NCI-H2029 (cell line): ENCODE results near the gene PIEZO2.

Experiments
- DNase-seq: peaks from one replicate; lab custom pipeline; 2025; lab: John Stamatoyannopoulos, UW

The PIEZO2 gene

DNA sequence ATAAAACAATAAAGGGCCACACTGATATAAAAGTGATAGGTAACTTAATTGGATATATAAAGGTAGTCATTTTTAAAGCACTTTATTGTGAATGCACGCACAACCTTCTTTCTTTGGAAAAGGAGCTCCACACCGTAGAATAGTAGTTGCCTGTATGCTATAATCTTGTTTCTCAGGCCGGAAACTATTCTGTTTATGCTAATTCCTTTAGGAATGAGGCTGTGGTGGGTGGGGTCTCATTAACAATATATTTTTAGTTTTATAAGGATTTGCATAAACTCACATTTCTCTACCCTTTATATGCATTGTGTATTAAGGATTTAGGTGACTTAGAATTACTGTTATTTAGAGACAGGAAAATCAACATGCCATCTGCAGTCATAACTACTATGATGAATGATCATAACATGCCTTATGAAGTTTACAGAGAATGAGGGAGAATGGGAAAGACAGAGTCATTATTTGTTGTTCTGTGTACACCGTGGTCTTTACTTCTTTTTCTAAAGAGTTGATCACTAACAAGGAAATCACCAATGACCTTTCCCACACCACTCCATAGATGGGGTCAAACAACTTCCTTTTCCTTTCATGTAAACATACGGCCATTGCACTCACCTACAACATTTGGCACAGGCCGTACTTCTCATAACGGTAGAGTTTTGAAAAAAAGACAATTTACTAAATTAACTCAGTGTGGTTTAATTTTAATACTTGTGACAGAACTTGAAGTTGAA is 84.5 kb downstream of the PIEZO2 start:
- DNase-seq = no peak

DNA sequence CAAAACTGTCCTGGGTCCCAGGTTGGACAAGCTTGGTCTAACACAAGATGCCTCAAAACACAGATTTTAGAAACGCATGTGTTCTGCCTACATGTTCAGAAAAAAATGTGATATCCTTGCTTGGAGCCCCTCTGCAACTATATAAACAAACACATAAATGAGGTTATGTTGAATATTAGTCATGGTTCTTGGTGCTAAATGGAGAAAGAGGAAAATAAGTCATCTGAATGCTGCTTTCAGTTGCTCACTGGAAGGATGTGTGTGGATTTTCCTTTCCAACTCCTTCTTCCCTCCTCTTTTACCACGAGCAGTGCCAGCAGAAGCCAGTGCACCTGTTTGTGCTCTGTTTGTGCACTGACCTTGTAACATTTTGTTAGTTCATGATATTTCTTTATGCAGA is 85.3 kb downstream of the PIEZO2 start:
- DNase-seq = no peak

DNA sequence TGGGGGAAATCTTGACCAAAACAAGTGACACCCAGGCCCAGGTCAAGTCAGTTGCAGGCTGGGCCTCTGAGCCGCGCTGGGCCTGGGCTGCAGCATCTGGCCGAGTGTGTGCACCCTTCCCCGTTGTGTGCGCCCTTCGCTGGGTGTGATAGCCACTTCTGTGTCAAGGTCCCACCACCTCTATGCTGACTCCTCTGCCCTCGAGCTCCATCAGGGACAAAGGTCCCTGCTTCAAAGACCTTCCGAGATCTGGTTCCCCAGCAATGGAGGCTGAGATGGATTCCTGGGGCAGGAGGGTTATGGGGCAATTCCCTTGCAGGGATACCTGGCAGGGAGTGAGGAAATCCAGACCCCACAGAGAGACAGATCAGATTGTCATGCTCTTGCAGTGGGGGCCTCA is 93.6 kb downstream of the PIEZO2 start:
- DNase-seq = no peak

DNA sequence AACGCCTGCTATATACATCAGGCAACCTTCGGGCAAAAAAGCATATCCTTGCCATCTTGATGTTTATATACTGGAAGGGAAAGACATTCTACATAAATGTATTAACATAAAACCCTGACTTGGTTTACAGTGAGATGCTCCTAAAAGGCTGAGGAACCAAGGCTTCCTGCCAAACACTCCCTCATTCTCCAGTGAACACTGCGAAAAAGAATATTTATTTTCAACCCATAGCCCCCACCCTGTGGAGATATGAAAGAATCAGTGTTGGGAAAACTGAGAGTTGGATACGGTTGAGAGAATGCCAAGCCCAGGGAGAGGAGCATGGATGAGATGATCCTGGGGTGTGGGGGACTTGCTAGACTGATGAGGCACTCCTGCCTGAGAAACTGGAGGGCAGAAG is 94.9 kb downstream of the PIEZO2 start:
- DNase-seq = no peak

DNA sequence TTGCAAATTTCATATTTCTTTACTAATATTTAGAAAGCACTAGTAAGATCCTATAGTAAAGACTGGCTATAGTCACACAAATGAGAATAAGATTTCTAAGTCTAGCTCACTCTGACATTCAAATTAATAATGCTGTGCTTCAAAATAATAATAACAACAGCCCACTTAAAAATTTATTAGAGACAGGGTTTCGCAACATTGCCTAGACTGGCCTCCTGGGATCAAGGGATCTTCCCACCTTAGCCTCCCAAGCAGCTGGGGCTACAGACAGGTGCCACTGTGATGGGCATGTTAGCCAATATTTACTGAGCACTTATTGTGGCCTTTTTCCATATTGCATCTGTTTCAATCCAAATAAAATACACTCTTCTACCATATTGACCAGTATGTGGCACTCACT is 96.1 kb downstream of the PIEZO2 start:
- peak; percentile 37 for DNase-seq

DNA sequence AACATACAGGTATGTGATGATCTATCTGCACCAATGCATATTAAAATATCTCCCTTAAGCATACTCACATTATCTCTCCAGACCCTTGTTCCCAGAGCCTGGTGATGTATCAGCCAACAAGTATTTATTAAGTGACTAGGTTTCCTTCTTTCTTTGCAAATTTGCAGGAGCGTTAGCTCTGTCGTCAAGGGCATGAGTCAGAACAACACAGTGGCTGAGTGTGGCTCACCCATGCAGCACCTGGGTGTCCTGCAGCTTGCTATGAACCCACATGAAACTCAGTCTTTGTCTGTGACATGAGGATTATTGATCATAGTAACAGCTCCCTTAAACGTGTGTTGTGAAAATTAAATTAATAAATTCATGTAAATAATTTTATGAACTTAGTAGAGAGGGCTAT is 96.6 kb downstream of the PIEZO2 start:
- no peak for DNase-seq

DNA sequence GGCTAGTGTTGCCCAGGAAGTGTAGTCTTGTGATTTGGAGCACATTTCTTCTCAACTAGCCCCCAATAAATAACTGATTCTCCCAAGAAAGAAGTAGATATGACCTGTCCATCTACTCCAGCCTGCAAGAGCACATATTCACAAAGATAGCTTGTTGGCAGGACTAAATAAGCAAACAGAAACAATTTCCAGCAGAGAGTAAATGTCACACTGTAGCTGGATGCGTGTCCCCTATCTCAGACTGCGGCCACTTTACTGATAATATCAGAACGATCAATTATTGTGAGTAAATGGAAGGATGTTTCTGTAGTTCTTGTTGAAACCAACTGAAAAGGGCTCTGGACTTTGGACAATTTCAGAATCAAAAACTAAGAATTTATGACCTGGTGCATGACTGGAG is 97.9 kb downstream of the PIEZO2 start:
- DNase-seq = no peak

DNA sequence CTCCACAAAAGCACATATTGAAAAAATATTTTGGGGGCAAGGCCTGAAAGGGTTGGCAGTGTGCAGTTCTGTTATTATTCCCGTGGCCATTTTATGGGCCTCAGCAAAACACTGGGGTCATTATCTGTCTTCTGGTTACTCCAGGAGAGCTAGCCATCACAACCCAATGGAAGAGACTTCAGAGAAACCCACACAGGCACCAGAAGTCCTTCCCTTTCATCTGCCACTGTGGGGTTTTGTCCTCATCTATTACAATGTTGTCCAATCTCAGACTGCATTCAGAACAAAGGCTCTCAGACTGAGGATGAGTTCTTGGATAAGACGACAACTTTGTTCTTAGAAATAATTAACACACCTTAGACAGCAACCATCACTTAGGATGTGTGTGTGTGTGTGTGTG is 98.4 kb downstream of the PIEZO2 start:
- no peak for DNase-seq

DNA sequence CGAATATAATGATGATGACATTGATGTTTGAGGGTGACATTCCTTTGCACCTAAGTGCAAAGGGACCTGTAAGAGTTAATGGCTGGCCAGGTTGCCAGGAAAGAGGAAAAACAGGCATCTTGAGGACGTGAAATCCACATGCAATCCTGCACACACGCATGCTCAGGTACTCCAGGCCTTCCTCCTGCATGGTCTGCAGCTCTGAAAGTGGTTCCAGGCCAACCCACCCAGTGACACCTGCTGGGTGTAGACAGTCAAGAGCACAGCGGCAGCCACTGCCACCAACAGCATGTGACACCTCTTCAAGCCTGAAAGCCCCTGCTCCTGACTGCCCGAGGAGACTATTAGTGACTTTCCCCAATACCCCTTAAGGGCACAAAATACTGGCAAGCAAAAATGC is 101.6 kb downstream of the PIEZO2 start:
- no peak for DNase-seq

DNA sequence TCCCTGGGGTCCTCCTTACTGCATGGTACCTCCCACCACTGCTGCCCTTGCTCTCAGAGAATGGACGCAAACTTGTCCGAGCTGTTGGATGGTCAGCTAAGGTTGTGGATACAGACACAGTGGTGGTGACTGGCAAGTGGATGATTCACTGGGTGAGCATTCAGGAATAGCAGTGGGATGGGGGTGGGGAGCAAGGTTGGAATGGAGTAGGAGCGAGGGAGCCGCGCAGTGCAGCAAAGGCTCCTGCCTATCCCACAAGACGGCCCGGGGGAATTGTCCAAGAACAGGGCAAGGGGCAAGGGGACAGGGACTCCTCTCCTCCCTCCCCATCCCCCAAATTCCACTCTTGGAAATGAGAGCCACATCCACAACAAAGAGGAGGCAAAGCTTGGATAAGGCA is 102.2 kb downstream of the PIEZO2 start:
- no peak for DNase-seq

DNA sequence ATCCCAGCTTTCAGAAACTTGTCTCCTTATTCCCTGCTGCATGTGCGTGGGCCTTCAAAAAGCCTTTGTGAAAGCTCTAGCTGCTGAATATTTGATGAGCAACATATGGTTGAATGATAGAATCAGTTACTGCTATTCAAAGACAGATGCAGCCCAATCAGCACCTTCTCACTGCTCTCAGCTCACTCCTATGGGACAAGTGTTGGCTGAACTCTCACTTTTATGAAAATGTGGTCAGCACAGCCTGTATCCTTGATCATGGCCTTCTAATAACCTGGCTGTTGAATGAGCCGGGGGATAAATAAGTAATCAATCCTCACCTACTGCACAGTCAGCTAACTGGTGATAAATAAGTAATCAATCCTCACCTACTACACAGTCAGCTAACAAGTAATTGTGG is 103.2 kb downstream of the PIEZO2 start:
- no peak for DNase-seq

DNA sequence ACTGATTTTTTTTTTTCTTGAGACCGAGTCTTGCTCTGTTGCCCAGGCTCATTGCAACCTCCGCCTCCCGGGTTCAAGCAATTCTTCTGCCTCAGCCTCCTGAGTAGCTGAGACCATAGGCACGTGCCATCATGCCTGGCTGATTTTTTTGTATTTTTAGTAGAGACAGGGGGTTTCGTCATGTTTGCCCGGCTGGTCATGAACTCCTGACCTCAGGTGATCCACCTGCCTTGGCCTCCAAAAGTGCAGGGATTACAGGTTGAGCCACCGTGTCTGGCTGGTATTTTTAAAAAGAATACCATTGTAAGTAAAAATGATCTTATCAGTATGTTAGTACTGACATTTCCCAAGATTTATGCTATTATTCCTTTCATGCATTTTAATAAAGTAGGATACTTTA is 105.7 kb downstream of the PIEZO2 start:
- DNase-seq = no peak

DNA sequence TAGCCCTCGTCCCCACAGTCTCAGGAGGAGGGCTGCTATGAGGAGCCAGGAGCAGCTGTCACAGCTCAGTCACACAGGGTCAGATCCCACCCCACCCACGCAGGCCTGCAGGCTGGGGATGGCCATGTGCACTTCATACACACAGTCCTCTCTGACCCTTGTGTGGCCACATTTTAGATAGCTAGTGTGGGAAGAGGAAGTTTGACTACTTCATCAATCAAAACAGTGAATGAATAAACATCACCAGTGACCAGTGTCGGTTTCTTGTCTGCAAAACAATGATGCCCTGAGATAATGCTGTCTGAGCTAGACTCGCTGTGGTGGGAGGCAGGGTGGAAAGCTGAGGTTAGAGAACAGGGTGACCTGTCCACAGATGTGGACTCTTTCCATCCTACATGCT is 107.1 kb downstream of the PIEZO2 start:
- no peak for DNase-seq

DNA sequence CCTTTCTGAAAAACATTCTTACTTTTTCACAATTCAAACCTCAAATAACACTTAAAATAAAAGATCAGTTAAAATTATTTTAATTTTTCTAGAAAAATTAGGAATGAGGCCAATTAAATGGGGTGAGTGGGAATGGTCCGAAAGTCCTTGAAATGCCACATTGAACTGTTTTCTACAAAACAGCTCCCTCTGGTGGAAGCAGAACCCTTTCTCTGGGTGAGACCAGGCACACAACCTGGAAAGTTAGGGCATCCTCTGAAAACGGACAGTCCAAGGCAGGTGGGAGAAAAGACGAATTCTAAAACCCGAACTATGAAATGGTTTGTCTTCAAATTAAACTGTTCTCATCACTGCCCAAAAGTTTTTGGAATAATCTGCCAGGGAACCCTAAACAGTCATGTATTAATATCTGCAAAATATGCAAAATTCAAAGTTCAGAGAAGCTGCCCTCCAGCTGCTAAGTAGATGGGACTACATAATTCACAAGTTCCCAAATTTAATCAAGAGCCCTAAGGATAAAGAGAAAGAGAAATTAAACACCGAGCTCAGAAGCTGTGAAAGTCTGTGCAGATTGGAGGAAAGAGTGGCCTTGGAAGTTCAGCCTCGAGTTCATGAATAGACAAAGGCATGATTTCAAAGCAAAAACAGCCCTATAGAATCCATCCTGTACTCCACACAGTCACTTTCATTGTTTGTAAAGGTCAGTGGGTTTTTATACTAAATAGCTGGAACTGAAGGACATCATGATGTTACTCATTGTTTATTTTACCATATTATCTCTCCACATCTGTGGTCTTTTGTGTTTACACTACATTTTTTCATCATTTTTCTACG is 108.3 kb downstream of the PIEZO2 start:
- DNase-seq = no peak

DNA sequence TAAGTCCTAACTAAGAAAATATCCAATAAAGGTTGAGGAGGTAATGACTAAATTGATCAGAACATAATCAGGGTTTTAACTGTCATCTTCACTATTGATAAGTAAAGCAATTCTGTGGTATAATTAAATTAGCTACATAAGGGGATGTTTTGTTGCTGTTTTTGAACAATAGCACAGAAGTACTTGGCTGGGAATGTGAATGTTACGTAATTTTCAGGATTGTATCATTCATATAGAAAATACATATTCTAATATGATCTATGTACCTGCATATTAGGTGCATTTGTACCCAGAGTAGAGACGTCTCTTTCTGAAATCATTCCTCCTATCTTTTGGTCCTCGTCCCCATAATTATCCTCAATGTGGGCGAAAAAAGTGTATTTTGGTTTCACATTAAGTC is 109.0 kb downstream of the PIEZO2 start:
- no peak for DNase-seq

DNA sequence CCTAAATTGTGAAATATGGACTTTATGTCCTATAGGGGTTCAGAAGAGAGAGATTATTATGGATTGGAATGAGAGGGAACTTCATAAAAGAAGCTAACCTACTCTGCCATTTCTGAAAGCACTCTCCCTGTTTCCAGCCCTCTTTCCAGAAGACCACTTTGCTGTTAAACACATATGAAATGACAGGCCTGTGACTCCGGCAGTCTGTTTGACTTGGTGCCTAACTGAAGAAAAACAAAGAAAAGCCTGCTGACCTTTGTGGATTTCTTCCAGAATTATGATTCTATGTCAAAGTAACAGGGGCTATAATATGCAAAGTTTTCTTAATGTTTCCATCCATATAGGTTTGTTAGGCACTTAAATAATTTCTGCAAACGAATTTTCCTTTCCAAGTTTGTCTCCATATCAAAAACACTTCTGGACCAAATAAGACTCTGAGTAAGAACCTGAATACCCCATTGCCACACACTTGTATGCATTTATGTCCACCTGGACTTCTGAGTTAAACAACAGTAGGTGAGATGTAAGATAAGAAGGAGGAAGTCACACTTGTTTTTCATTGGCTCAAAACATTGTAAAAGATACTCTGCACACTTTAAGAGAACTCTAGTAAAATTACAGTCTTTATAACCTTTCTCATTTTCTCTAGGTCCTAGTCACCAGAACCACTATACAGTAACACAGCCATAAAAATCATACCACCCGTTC is 111.7 kb downstream of the PIEZO2 start:
- no peak for DNase-seq

DNA sequence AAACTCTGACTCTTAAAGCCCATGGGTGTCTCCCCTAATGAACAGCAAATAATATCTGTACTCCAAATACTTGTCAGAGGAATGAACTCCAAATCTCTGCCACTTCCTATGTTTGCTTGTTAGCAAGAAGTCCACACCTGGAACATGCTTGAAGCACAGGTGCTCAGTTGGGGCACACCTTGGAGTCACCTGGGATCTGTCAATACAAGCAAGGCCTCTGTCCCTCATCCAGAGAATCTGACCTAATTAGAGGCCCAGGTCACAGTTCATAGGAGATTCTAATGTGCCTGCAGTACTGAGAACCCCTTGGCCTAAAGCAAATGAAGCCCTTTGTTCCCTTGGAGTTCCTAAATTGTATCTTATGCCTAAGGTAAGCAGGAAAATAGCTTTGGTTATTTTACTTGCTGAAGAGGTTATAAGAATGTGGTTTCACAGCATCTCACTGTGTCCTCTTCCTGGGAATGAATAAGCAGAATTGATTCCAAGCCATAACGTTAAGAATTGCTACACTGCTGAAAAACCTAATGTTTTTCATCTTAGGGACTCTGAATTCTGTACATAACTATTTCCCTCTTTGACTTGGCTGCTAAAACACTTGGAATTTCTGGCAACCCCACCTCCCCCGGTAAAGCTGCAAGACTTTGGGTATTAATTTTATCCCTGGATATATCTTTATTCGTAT is 113.4 kb downstream of the PIEZO2 start:
- no peak for DNase-seq

DNA sequence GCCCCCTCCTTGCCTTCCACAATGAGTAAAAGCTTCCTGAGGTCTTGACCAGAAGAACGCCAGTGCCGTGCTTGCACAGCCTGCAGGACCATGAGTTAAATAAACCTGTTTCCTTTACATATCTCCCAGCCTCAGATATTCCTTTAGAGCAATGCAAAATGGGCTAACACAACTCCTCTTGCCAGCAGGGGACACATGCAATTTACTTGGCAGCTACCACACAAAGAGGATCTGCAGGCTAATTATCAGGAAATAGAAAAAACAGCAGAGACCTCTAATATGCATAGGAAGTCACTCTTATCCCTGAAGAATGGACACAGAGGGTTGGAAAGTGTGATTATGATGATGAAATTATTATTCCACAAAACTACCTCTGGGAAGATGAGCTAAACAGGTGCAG is 114.0 kb downstream of the PIEZO2 start:
- no peak for DNase-seq

DNA sequence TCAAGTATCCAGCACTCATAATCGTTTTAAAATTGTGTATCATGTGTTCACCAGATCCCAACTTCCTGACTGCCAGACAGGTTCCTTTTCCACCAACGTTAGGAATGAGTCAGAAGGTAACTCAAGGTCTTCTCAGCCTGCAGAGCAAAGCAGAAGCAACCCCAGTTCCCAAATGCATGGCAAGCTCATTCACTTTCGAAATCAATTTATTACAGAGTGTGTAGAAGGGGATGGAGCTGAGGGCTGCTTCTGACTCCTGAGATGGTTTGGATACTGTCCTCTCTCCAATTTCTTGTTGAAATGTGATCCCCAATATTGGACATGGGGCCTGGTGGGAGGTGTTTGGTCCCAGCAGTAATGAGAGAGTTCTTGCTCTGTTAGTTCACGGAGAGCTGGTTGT is 114.5 kb downstream of the PIEZO2 start:
- no peak for DNase-seq

DNA sequence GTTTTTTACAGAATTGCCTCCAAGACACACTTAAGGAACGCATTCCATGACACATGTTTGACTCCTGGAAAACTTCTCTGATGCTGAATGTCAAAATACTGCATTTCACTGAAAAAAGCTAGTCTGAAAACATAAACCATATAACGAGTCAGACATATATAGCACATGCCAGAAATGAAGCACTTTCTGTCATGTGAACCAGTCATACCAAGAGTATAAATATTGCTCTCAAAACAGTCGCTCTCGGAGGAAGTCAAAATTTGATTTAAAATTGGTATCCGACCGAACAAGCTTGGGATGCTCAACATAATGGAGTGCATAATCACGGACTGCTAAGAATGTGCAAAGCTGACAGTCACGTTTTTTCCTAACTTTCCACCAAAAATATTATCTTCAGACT is 115.9 kb downstream of the PIEZO2 start:
- DNase-seq = no peak

DNA sequence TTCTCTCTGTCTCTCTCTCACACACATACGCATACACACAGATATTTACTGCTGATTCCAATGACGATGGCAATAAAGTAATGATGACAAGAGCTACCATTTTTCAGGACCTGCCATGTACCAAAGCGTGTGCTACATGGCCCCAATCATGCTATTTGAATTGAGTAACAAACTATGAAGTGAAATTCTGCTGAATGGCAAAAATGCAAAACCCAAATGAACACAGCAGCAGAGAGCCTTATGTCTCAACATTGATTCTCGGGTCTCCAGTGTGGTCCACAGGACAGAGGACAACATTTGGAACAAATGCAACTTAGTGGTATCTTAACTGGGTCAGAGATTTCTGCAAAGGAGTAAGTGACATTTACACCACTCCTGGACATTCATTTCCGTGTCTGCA is 117.4 kb downstream of the PIEZO2 start:
- no peak for DNase-seq

DNA sequence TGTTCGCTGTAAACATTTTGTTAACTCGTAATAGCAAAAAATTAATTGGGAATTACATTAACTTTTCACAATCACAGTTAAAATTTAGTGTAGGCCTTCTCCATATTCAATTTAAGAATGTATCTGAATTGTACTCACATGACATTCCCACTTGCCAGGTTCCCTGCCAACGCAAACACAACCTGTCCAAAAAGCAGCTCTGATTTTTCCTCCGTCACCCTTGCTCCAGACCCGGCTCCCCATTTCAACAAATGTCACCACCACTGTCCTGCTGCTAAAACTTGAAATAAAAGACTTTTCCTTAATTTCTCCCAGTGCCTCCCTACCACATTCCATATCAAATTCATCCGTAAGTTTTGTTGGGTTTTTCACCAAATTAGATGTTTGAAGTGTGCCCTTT is 120.3 kb downstream of the PIEZO2 start:
- no peak for DNase-seq

DNA sequence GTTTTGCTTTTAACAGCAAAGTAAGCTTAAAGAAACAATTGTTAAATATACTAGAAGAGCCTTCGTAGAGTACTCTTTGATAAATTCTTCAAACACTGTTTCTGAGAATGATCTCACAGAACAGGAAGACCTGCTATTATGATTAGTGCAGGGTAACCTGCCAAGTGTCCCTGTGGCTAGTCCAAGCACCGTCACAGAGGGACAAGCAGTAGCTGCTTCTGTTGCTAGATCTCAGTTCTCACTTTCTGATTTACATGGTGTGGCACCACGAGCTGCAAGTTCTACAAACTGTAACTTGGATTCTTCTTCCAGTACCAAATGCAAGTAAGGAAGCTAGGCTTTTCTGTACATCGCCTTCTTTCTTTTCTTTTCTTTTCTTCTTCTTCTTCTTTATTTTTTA is 121.5 kb downstream of the PIEZO2 start:
- DNase-seq = no peak
